GM19240 (cell line): ENCODE results near the gene HAGHL.
A peak's percentile ranks its signal among the peaks of the same experiment; 100 is the strongest.
"Not testable (repeated sequence)": the region's sequence is repeated elsewhere in the genome, so short reads cannot be mapped to it uniquely, and the experiment has no call there.

Source experiments
- DNase-seq: peaks from one replicate; pipeline ENCODE4 v3.0.0; 2011; ENCODE audit warnings: low spot score; ENCODE audit not compliant: insufficient read length

Gene HAGHL

DNA sequence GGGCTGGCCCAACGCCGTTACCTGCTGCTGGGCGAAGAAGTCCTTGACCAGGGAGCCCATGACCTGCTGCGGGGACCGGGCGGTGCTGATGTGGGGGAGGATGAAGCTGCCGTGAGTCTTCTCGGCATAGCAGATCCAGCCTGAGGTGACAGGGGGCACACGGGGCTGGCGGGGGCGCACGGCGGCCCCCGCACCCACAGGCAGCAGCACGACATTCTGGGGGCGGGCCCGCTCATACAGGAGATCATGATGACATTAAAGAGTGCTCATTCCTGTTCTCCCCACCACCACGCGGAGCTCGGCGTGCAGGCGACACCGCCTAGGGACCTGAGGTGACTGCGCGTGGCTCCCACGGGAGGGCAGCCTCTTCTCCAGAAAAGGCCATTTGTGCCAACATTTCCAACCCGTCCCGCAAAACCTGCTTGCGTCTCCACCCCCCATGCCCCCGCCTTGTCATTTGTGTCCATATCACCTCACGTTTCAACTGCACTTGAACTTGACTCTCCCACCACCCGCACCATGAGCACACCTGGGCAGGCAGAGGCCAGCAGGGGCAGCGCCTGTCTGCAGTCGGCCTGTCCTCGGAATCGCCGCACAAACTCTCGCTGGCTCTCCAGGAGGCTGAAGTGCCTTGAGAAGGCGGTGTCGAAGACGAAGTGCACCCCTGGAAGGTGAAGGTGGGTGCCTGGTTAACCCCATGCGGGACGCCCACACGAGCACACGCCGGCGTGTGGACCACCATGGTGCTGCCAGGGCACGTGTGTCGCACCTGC lies 7.5 kb downstream of the HAGHL start:
- DNase-seq = no peak

DNA sequence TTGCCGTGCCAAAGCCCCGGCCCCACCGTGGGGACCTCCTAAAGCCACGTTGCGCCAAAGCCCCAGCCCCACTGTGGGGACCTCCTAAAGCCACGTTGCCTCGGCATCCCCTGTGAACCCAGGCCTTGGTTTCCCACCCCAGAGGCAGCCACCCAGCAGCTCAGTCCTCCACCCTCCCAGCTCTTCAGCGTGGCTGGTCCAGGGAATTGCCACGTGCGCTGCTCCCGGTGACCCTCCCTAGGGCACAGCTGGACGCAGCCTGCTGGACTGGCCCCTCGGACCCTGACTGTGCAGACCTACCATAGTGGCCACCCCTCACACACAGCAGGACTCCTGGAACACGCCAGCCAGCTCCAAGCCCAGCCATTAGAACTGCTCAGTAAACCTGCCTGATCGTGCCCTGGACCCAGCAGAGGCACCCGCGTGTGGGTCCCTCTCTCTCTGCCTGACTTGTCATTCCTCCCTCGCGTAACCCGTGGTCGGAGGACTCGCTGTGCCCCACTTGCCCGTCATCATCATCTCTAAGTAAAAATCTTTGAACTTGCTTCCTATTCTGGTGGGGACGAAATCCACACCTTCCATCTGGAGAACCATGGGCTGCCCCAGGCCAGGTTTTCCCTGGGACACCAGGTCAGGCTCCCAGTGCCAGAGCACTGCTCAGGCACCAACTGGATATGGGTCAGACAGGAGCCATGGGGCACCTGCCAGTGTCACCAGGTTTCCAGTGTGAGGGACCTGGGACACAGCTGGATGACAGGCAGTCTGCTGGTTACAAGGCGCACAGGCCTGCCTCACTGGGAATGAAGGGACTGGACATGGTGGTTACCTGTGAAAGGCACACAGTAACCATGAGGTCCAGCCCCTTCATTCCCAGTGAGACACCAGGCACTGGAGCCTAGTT lies 8.3 kb downstream of the HAGHL start:
- DNase-seq = no peak

DNA sequence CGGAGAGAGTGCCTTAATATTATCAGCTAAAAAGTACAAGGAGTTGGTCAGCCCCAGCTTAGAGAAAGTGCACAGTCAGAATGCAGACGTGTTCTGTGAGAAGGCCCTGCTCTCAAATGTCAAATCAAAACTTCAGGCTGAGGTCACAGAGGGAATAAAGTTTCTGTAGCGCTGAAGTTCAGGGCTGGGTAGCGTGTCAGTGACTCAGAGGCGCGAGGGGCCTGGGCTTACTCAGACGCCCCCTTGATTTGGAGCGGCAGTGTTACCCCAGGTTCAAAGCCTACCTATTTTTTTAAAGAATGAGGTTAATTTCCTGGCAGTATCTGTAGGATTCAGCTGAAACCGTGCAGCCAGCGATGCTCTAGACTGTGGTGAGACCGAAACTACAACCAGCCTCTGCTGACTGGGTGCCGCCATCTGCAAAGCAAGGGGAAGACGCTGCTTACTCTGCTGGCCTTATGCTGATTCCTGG lies 9.1 kb downstream of the HAGHL start:
- DNase-seq = peak; percentile 82

DNA sequence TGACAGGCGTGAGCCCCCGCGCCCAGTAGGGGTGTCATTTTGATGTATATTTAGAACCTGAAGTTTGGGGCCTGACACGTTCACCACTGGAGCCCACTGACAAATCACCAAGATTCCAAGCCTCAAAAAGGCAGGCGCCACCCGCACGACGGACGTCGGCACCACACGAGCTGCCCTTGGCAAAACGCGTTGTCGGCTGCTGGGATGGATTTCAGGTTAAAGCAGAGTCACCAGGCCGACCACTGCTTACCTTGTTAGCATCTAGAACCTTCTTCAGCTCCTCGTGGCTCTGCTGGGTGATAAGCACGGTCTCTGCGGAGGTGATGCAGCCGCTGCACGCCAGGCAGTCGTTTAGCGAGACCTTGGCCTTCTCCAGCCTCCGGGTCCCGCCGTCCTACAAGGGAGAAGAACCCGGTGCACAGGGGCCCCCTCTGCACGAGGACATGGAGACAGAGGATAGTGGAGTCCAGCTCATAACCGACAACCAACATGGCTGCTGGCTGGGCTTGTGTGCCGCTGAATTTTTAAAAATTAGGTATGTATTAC lies 10.1 kb downstream of the HAGHL start:
- no peak for DNase-seq

DNA sequence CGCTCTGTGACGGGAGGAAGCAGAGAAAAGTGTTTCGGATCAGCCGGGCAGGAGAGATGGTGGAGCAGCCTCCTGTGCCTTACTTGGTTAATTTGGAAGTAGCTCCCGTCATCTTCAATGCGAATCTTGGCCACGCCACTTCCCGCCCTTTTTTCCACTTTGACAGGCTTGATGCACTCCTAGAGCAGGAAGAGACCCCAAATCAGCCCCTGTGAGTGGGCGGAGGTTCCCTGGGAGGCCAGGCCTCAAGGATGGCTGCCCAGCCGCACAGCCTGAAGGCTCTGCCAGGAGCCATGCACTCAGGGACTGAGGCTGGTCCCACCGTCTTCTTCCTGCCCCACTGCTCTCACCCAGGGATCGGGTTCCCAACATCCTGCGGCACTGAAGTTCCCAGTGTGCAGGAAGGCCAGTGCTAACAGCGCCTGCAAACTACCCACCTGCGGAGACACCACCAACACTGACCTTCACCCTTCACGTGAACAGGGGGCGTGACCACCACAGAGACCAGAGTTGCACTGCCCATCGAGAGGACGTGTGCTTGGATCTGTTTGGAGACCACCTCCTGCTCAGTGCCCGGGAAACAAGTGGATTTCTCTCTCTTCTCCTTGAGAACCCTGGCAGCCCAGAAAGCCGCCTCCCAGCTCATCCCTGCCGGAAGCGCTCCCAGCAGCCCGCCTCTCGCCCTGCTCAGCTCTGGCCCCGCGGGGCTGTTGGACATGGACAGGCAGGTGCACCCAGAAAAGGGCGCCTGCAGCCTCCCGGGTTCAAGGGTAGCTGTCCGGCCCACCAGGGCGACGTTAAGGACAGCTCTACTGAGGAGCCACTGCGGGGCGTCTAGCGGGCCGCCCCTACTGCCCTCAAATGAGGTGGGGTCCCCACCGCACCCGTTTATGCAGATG lies 12.9 kb downstream of the HAGHL start:
- no peak for DNase-seq

DNA sequence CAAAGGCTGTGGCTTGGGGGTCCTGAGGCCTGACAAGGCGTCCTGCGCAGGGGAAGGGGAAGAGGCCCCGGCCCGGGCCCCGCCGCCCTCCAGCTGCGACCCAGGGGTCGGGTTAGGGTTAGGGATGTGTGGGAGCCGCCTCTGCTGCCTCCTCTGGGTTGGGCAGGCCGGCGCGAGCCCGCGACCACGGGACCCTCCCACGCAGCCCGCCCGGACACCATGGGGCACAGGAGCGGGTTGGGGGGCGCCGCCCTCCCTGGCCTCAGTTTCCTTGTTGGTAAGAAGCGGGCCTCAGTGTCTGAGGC lies 13.5 kb downstream of the HAGHL start:
- no peak for DNase-seq

DNA sequence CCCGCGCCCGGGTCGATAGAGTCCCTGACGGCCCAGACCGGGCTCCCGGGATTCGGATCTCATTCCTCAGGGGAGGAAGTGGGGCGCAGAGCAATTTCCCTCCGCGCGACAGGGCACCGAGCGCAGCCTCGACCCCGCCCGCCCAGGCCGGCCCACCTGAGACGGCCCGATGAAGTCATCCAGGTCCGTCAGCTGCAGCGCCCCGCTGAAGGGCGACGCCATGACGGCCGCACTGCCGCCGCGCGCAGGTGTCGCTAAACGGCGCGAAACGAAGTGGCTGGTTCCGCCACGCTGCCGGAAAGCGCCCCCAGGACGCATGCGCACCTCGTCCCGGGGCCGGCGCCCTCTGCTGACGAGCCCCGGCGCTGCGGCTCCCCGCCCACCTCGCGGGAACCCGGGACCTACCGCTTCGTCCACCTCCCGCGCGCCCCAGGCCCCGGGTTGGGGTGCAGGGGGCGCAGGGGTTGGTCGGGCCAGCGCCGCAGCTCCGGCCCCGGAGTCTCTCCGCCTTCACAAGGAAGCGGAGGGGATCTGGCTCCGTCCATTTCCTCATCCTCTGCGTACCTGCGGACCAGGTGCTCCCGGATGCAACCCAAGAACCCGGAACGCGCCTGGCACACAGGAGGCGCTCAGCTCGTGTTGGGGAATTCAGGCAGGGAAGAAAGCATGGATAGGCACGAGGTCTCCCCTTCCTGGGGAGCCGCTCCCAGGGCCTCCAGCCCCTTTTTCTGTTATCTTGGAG lies 14.0 kb downstream of the HAGHL start, which contains the start of gene CIAO3:
Gene CIAO3, minus strand, starts transcription at position 234 of the 742 bp plus-strand sequence. Its CDS starts 12 bp downstream, at position 222.
- DNase-seq = peak; percentile 92

DNA sequence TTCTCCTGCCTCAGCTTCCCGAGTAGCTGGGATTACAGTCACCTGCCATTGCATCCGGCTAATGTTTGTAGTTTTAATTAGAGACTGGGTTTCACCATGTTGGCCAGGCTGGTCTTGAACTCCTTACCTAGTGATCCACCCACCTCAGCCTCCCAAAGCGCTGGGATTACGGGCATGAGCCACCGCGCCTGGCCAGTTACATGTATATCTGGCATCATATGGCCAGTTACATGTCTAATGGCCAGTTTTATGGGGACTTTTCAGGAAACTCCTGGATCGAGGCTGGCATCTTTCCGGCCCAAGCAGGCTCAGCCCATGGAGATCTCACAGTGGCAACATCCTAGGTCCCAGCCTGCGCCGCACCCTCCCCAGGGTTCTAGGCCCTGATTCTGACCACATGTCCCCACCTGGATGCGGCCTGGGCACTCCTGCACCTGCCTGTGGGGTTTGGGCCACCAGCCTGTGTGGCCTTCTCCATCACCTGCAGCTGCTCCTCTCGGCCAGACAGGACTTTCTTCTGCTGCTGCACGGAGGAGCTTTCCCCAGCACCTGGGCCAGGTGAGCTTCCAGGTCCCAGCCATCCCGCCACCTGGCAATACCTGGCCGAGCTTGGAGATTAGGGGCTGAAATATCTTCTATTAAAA lies 15.2 kb downstream of the HAGHL start:
- no peak for DNase-seq

DNA sequence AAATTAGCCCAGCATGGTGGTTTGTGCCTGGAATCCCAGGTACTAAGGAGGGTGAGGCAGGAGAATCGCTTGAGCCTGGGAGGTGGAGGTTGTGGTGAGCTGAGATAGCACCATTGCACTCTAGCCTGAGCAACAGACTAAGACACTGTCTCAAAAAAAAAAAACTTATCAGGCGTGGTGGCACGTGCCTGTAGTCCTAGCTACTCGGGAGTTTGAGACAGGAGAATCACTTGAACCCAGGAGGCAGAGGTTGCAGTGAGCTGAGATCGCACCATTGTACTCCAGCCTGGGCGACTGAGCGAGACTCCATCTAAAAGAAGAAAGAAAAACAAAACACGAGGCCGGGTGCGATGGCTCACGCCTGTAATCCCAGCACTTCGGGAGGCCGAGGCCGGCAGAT lies 16.0 kb downstream of the HAGHL start:
- not testable (repeated sequence) for DNase-seq

DNA sequence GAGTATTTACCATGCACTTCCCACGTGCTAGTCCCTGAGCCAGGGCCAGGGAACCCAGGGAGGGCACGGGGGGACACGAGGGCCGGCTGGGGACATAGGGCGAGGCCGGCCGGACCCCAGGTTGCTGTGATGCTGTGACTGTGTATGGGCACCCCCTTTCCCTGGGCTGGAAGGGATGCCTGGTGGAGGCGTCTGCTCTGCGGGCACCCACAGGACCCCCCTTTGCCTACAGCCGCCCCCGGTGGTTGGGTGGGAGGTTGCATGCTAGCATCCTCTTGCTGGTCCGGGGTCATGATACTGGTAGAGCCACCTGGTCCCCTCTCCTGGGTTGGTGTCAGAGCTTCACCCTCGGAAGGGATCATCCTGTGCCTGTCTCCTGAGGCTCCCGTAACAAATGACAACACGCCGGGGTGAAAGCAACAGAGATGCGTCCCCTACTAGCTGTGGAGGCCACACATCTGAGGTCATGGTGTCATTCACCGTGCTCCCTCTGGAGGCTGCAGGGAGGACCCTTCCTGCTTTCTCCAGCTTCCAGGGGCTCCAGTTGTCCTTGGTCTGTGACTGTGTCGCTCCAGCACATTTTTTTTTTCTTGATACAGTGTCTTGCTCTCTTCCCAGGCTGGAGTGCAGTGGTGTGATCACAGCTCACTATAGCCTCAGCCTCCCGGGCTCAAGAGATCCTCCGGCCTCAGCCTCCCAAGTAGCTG lies 17.0 kb downstream of the HAGHL start:
- DNase-seq = no peak

DNA sequence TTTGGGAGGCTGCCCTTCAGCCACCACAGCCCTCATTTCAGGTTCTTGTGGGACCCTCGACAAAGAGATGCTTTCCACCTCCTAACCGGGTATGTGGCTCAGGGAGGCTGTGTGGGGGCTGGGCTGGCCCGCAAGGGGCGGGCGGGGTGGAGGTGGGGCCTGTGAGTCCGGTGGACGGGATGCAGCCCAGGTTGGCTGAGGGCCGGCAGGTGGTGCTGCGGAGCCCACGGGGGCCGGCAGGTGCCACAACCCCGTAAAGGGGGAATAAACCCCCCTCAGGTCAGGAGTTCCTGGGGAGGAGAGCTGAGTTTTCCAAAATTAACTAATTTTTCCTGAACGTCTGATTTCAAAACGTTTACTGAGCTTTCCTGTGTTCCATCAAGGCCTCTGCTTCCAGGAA lies 18.8 kb downstream of the HAGHL start:
- no peak for DNase-seq

DNA sequence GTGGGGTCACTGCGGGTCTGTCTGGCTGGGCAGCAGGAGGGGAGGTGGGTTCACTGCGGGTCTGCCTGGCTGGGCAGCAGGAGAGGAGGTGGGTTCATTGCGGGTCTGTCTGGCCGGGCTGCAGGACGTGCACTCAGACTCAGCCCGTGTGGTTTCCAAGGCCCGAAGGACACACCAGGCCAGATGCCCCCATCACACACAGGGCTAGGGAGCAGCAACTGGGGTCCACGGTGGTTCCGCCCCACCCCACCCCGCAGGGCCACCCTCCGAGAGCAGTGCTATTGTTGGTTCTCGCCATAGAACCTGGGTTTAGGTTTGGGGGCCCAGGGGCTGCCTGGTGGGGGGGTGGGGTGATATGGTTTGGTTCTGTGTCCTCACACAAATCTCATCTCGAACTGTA lies 19.7 kb downstream of the HAGHL start:
- no peak for DNase-seq

DNA sequence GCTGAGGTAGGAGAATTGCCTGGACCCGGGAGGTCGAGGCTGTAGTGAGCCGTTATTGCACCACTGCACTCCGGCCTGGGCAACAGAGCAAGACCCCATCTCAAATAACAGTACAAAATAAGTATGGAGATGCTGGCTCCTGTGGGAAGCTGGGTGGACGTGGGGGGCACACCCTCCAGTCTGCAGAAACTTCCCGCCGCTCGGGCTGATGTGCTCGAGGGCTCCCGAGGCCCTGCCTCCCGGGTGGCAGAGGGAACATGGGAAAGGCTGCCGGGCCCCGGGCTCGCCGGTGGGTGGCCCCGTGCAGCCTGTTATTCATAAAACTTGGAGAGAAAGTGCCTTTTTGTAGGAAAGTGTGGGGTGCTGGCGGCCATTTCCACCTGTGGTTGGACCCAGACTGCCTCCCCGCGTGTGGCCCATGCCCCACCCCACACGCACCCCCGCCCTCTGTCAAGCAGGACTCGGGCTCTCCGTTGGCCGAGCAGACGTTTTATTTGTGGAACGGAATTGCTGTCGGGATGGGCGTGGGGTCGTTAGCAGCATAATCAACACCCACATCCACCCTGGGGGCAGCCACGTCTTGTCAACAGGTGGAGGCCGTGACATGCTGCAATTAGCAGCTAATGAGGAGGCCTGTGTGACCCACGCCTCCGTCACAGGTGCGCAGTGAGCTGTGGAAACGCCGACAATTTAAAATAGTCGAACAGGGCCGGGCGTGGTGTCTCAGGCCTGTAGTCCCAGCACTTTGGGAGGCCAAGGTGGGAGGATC lies 21.3 kb downstream of the HAGHL start:
- no peak for DNase-seq

DNA sequence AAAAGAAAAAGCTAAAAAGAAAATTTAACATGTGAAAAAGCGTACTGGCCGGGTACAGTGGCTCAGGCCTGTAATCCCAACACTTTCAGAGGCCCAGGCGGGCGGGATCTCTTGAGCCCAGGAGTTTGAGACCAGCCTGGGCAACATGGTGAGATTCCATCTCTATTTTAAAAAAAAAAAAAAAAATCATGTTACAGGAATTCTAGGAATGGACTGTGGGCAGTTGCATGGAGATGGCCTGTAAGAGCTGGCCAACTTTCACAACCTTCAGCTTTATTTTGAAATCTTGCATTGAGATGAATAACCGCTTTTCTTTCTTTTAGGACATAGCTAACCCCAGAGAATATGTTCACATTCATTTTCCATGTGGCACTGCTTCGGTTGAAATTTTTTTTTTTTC lies 22.1 kb downstream of the HAGHL start:
- no peak for DNase-seq

DNA sequence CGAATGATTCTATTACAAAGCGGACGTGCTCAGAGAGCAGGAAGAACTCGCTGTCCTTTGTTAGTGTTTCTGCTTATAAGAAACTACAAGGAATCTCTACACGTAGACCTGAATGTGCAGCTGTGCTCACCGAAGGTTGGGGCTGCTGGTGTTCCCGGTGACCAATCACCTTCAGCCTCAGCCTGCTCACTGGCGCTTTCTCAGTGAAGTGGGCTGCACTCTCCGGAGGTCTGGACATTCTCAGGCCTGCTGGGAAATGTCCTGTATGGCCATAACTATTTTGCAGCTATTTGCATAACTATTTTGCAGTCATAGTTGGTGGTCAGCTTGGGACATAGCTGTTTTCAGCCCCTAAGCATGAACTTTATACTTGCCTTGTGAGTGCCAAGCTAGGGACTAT lies 23.6 kb downstream of the HAGHL start:
- DNase-seq = no peak

DNA sequence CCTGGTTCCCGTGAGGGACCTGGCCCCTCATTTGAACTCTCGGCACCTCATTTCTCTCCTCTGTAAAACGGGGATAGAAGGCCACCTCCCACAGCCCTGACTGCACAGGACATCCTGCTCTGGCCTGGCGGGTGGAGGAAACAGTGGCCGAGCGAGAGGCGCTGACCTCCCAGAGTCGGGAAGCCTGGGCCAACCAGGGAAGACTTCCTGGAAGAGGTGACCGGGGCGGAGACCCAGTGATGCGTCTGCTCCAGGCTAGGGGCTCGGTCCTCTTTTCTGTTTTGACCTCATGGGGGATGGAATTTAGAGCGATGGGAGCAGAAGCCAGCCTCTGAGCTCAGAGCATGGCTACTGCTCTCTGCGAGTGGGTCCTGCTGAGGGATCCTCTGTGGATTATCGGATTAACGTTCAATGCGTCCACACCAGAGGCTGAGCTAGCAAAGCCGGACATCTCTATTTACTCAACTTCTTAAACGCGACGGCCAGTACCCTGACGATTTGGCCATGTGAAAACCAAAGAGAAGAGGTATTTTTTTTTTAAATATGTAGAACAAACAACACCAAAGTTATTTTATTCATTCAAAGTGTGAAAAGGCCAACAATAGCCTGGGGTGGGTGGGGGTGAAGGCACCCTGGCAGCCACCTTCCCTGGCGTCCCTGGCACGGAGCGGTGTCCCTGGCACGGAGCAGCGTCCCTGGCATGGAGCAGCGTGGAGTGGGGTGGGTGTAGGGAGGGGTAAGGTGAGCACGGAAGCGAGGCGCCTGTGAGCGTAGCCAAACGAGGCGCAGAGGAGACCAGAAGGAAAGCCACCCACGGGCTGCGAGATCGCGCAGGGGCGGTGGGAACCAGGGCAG lies 24.5 kb downstream of the HAGHL start:
- DNase-seq = no peak

DNA sequence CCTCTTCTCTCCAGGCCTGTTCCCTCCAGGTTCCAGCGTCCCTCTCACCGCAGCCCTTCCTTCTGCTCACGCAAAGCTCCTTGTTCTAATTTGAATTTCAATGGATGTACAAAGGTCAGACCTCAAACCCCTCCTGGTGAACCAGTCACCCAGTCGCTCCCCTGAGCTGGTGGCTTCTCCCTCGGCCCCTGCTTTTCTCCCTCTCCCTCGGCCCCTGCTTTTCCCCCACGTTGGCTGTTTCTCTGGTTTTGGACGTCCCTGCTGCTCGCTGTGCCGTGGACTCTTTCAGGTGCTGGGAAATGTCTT lies 25.1 kb downstream of the HAGHL start:
- DNase-seq = no peak

DNA sequence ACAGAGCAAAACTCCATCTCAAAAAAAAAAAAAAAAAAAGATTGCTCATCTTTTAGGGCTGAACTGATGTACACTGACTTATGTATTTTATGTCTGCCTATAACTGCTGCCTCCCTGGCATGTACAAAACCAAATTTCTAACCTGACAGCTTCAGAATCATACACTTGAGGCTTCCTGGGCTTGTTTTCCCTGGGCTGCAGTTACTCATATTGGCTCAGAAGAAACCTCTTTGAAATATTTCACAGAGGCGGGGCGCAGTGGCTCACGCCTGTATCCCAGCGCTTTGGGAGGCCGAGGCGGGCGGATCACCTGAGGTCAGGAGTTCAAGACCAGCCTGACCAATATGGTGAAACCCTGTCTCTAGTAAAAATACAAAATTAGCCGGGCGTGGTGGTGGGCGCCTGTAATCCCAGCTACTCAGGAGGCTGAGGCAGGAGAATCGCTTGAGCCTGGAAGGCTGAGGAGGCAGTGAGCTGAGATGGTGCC lies 27.3 kb downstream of the HAGHL start:
- DNase-seq = not testable (repeated sequence)
